ENCODE measurements around the gene ZNF500.

Gene ZNF500

DNA sequence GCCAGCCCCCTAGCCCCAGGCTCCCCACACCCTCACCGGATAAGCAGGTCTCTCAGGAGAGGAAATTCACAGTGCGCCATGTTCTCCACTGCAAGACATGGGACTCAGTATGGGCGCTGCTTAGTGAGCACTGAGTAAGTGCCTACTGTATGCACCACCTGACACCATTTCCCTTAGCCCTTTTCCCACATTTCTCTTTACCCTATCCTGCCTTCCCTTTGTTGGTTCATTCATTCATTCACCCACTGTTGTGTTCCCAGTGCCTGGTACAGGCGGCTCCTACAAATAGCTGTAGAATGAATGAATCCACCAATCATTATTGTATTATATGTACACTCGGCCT, 11.1 kb upstream of the ZNF500 start:
- TF ChIP-seq, protein P1, sequence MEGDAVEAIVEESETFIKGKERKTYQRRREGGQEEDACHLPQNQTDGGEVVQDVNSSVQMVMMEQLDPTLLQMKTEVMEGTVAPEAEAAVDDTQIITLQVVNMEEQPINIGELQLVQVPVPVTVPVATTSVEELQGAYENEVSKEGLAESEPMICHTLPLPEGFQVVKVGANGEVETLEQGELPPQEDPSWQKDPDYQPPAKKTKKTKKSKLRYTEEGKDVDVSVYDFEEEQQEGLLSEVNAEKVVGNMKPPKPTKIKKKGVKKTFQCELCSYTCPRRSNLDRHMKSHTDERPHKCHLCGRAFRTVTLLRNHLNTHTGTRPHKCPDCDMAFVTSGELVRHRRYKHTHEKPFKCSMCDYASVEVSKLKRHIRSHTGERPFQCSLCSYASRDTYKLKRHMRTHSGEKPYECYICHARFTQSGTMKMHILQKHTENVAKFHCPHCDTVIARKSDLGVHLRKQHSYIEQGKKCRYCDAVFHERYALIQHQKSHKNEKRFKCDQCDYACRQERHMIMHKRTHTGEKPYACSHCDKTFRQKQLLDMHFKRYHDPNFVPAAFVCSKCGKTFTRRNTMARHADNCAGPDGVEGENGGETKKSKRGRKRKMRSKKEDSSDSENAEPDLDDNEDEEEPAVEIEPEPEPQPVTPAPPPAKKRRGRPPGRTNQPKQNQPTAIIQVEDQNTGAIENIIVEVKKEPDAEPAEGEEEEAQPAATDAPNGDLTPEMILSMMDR (IDR thresholded peaks at IDR 0.05; ENCODE audit: low read depth, low read length) = no peak
- no peak overlapping the region for H3K4me3 ChIP-seq (ENCODE audit: low read depth, low read length)

DNA sequence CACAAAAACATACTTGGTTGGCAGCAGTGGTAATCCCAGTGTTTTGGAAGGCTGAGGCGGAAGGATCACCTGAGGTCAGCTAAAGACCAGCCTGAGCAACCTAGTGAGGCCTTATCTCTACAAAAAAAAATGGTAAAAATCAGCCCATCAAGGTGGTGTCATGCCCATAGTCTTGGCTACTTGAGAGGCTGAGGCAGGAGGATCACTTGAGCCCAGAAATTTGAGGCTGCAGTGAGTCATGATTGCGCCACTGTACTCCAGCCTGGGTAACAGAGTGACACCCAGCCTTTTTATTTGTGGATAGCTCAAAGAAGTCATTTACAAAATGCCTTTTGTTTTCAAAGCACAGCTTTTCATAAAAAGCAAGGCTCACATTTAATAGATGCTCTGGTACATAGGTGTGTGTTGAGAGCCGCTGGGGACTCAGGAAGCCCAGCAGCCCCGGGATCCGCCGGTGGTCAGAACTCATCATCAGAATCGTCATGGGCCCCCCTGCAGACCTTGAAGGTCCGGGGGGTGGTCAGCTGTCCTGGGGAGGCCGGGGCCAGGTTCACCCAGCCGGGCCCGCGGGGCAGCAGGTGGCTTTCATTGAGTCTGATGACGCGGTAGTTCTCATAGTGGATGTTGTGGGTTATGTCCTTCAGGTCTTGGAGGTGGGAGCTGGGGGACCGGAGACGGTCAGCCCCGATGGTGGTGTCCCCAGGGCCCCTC, 10.5 kb upstream of the ZNF500 start:
- H3K4me3 ChIP-seq (ENCODE audit: low read depth, low read length) = no peak overlapping the region
- TF ChIP-seq, protein P1 (IDR thresholded peaks at IDR 0.05; ENCODE audit: low read depth, low read length) = no peak

DNA sequence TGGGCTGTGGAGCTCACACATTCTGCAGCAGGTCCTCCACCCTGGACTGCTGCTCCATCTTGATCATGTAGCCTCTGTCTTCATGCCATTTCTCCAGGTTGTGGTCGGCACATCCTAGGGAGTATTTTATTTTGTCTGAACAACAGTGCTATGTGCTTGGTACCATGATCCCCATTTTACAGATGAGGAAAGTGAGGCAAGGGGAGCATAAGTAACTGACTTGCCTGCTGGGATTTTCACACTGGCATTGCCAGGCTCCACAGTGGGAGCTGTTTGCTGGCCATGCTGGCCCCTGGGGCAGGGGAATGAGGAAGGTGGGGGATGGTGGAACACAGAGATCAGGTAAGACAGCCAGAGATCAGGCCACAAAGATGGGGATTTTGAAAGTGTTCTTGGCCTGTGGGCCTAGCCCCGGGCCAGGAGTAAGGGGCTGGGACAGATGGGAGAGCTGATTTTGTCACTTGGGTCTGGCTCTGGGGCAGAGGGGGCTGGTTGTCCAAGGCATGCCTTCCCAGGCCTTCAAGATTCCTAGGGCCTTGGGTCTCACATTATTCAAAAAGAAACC, 9.3 kb upstream of the ZNF500 start:
- no peak overlapping the region for H3K4me3 ChIP-seq (ENCODE audit: low read depth, low read length)
- TF ChIP-seq, protein P1 (IDR thresholded peaks at IDR 0.05; ENCODE audit: low read depth, low read length) = no peak

DNA sequence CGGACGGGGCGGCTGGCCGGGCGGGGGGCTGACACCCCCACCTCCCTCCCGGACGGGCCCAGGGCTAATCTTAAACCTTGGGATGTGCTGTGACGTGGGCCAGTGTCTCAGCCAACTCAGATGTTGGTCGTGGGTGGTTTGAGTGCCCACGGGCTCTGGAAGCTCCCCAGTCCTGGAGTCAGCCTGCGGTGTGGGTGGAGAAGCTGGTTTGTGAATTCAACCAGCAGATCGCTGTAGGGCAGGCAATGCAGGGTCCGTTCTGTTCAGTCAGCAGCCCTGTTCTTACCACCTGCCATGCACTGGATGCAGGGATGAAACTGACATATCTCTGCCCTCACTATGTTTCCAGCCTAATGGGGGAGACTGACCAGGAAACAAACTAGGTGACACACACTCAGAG, 8.0 kb upstream of the ZNF500 start:
- H3K4me3 ChIP-seq (ENCODE audit: low read depth, low read length) = no peak overlapping the region
- TF ChIP-seq, protein P1 (IDR thresholded peaks at IDR 0.05; ENCODE audit: low read depth, low read length) = no peak

DNA sequence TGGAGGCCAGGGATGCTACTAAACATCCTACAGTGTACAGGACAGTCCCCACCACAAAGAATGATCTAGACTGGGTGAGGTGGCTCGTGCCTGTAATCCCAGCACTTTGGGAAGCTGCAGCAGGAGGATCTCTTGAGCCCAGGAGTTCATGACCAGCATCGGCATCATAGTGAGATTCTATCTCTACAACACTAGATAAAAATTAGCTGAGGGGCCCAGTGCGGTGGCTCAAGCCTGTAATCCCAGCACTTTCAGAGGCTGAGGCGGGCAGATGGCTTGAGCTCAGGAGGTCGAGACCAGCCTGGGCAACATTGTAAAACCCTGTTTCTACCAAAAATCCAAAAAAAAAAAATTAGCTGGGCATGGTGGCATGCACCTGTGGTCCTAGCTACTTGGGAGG, 5.4 kb upstream of the ZNF500 start:
- TF ChIP-seq, protein P1 (IDR thresholded peaks at IDR 0.05; ENCODE audit: low read depth, low read length) = no peak
- H3K4me3 ChIP-seq (ENCODE audit: low read depth, low read length) = no peak overlapping the region

DNA sequence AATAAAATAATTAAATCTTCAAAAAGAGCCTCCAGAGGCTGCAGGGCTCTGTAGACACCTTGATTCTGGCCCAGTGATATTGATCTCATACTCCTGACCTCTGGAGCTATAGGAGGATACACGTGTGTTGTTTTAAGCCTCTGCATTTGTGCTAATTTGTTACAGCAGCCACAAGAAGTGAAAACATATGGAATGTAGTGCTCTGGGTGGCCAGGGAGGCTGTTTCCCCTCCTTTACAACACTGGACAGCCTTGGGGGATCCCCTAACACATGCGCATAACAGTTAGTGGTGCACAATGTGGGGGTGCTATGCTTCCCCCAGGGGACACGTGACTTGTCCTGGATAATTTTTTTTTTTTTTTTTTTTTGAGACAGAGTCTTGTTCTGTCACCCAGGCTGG, 4.7 kb upstream of the ZNF500 start:
- TF ChIP-seq, protein P1 (IDR thresholded peaks at IDR 0.05; ENCODE audit: low read depth, low read length) = no peak
- no peak overlapping the region for H3K4me3 ChIP-seq (ENCODE audit: low read depth, low read length)

DNA sequence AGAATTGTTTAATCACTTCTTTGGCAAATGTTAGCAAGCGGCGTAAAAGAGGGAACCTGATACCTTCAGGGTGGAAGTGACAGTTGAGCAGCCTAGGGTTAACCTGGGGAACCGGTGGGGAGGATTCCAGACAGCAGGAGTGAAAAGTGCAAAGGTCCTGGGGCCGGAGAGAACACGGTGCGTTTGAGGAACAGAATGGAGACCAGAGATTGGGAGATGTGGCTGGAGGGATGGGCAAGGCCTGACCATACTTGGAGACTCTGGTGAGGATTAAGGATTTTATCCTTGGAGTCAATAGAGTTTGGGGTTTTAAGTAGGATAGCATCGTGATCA, 2.3 kb upstream of the ZNF500 start:
- peak overlapping the region; percentile 54; the same call in 1 of the 2 replicates for H3K4me3 ChIP-seq (ENCODE audit: low read depth, low read length)
- TF ChIP-seq, protein P1 (IDR thresholded peaks at IDR 0.05; ENCODE audit: low read depth, low read length) = no peak

All from WI38 (cell line).